ENCODE data around the gene GJB4. TPM values are rescaled to one million over a fixed set of nuclear protein-coding genes. Genes with fewer than 3 reads are reported as not detected.

Gene GJB4
- polyA plus RNA-seq, 1 donor from 2014 or later, result not detected

GRCh38 chr1:34780528-34780927 lies 21.0 kb downstream of the GJB4 start:
- H4K20me1 ChIP-seq (ENCODE audit: insufficient read depth), result no peaks in the 10 kb centered on the region
- no peaks in the 10 kb centered on the region for H3F3A ChIP-seq (ENCODE audit: insufficient read depth, low read length, poor library complexity, severe bottlenecking)
- no peak overlapping the region for H3K27ac ChIP-seq (ENCODE audit: low read length)
- no peaks in the 10 kb centered on the region for H3K79me2 ChIP-seq (replicated peaks; ENCODE audit: insufficient read depth, low read length)
- H3K9ac ChIP-seq (ENCODE audit: low read length), result no peak overlapping the region
- no peak overlapping the region for H2AFZ ChIP-seq (ENCODE audit: low read depth, low read length)
- H3K4me3 ChIP-seq (ENCODE audit: low read length), result no peak overlapping the region
- H3K36me3 ChIP-seq (ENCODE audit: insufficient read depth, low read length), result no peaks in the 10 kb centered on the region
- H3K9me3 ChIP-seq (ENCODE audit: low read length), result no peaks in the 10 kb centered on the region
- TF ChIP-seq POLR2AphosphoS5 (IDR thresholded peaks at IDR 0.05), result no peak
- no peak for TF ChIP-seq REST (IDR thresholded peaks at IDR 0.05; ENCODE audit: borderline replicate concordance)
- TF ChIP-seq MXI1 (conservative IDR thresholded peaks at IDR 0.05; ENCODE audit: poor library complexity, severe bottlenecking), result no peak
- no peak for TF ChIP-seq TAF1 (IDR thresholded peaks at IDR 0.05; ENCODE audit: low read depth)
- TF ChIP-seq, protein P1, sequence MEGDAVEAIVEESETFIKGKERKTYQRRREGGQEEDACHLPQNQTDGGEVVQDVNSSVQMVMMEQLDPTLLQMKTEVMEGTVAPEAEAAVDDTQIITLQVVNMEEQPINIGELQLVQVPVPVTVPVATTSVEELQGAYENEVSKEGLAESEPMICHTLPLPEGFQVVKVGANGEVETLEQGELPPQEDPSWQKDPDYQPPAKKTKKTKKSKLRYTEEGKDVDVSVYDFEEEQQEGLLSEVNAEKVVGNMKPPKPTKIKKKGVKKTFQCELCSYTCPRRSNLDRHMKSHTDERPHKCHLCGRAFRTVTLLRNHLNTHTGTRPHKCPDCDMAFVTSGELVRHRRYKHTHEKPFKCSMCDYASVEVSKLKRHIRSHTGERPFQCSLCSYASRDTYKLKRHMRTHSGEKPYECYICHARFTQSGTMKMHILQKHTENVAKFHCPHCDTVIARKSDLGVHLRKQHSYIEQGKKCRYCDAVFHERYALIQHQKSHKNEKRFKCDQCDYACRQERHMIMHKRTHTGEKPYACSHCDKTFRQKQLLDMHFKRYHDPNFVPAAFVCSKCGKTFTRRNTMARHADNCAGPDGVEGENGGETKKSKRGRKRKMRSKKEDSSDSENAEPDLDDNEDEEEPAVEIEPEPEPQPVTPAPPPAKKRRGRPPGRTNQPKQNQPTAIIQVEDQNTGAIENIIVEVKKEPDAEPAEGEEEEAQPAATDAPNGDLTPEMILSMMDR (IDR thresholded peaks at IDR 0.05; ENCODE audit: poor library complexity, severe bottlenecking), result no peak
- TF ChIP-seq SMC3 (conservative IDR thresholded peaks at IDR 0.05; ENCODE audit: poor library complexity), result no peak
- TF ChIP-seq EZH2 (IDR thresholded peaks at IDR 0.05; ENCODE audit: borderline replicate concordance, insufficient read depth, low read length, poor library complexity, severe bottlenecking), result no peak
- no peak for TF ChIP-seq EP300 (conservative IDR thresholded peaks at IDR 0.05; ENCODE audit: poor library complexity, severe bottlenecking)
- no peak for TF ChIP-seq RAD21 (conservative IDR thresholded peaks at IDR 0.05)
- no peak overlapping the region for H3K4me2 ChIP-seq (ENCODE audit: low read length)
- H3K27me3 ChIP-seq (ENCODE audit: insufficient read depth, low read depth, low read length), result peaks cover 44% of the 10 kb centered on the region
- no peaks in the 10 kb centered on the region for H3K9me2 ChIP-seq (ENCODE audit: insufficient read depth, low read length)

GRCh38 chr1:34781071-34781843 lies 21.7 kb downstream of the GJB4 start, which contains the start of gene GJB3:
Gene GJB3 (plus strand): TSS chr1:34781214. CDS start chr1:34784763, 3,549 bp downstream.
- no peak within 1 kb of the TSS for H3K27ac ChIP-seq (ENCODE audit: low read length)
- H3K9ac ChIP-seq (ENCODE audit: low read length), result no peak within 1 kb of the TSS
- H2AFZ ChIP-seq (ENCODE audit: low read depth, low read length), result no peak within 1 kb of the TSS
- no peaks in the 10 kb centered on the region for H3F3A ChIP-seq (ENCODE audit: insufficient read depth, low read length, poor library complexity, severe bottlenecking)
- no peaks in the 10 kb centered on the region for H3K36me3 ChIP-seq (ENCODE audit: insufficient read depth, low read length)
- no peaks in the 10 kb centered on the region for H3K9me2 ChIP-seq (ENCODE audit: insufficient read depth, low read length)
- TF ChIP-seq EP300 (conservative IDR thresholded peaks at IDR 0.05; ENCODE audit: poor library complexity, severe bottlenecking) (no peak), SMC3 (conservative IDR thresholded peaks at IDR 0.05; ENCODE audit: poor library complexity) (no peak), RAD21 (conservative IDR thresholded peaks at IDR 0.05) (no peak), REST (IDR thresholded peaks at IDR 0.05; ENCODE audit: borderline replicate concordance) (no peak), MXI1 (conservative IDR thresholded peaks at IDR 0.05; ENCODE audit: poor library complexity, severe bottlenecking) (no peak), EZH2 (IDR thresholded peaks at IDR 0.05; ENCODE audit: borderline replicate concordance, insufficient read depth, low read length, poor library complexity, severe bottlenecking) (no peak), POLR2AphosphoS5 (IDR thresholded peaks at IDR 0.05) (no peak), TAF1 (IDR thresholded peaks at IDR 0.05; ENCODE audit: low read depth) (no peak)
- TF ChIP-seq, protein P1 (IDR thresholded peaks at IDR 0.05; ENCODE audit: poor library complexity, severe bottlenecking), result no peak
- H3K9me3 ChIP-seq (ENCODE audit: low read length), result no peaks in the 10 kb centered on the region
- H3K79me2 ChIP-seq (replicated peaks; ENCODE audit: insufficient read depth, low read length), result no peaks in the 10 kb centered on the region
- H3K4me3 ChIP-seq (ENCODE audit: low read length), result peak within 1 kb of the TSS; percentile 45
- H3K27me3 ChIP-seq (ENCODE audit: insufficient read depth, low read depth, low read length), result peaks cover 44% of the 10 kb centered on the region
- H4K20me1 ChIP-seq (ENCODE audit: insufficient read depth), result no peaks in the 10 kb centered on the region
- H3K4me2 ChIP-seq (ENCODE audit: low read length), result no peak within 1 kb of the TSS
